Left ventricle myocardium inferior (tissue), 1 donor: ENCODE data around the gene DHRSX. TPM values are rescaled to one million over a fixed set of nuclear protein-coding genes. Genes with fewer than 3 reads are reported as not detected.

Source experiments
- DNase-seq: peaks from one replicate; pipeline ENCODE4 v3.0.0-alpha.2; 2020
- H3K27ac ChIP-seq: fragments of 200-600 bp; replicated peaks from 2 replicates; pipeline ENCODE4 v1.8.0; 2021
- H3K27me3 ChIP-seq: fragments of 200-600 bp; 2 replicates; pipeline ENCODE4 v1.8.0; 2021; ENCODE audit warnings: low read depth
- H3K36me3 ChIP-seq: fragments of 200-600 bp; 2 replicates; pipeline ENCODE4 v1.8.0; 2021
- H3K4me1 ChIP-seq: fragments of 200-600 bp; 2 replicates; pipeline ENCODE4 v1.8.0; 2021
- H3K4me3 ChIP-seq: fragments of 200-600 bp; 2 replicates; pipeline ENCODE4 v1.8.0; 2021; ENCODE audit warnings: mild to moderate bottlenecking, moderate library complexity
- H3K9me3 ChIP-seq: fragments of 200-600 bp; replicated peaks from 2 replicates; pipeline ENCODE4 v1.8.0; 2021
- CTCF ChIP-seq: fragments of 200-600 bp; IDR thresholded peaks from 2 replicates; pipeline ENCODE4 v1.8.0; 2021; ENCODE audit warnings: antibody characterized with exemption, mild to moderate bottlenecking, borderline replicate concordance
- intact Hi-C: fragments of 100-400 bp; cut with micrococcal nuclease; formaldehyde crosslinking; loops from one replicate; pipeline ENCODE4 v1.11.0; 2022
- total RNA-seq: library from RNA; stranded (reverse); fragmentation: NEBNext Ultra II Directional; extraction: Animal tissue kit (Norgen Biotek cat#: 25700); gene quantifications from one replicate; pipeline ENCODE4 v1.2.1, GENCODE V29; 2021
- donor health status: DM: no; HTN: yes; CAD: no; lungs with severe emphysema.

The DHRSX gene
- total RNA-seq, 1 donor from 2014 or later = 35.3 TPM

- Histone ChIP-seq H3K36me3 (peaks cover 55% of the 10 kb centered on the region), H3K27ac (no peak overlapping the region), H3K4me3 (no peak overlapping the region), H3K27me3 (no peaks in the 10 kb centered on the region), H3K9me3 (no peaks in the 10 kb centered on the region), H3K4me1 (peaks cover 48% of the 10 kb centered on the region)
- TF ChIP-seq CTCF = no peak
- DNase-seq = no peak
- intact Hi-C loops = no loop called here
Observed at GRCh38 chrX:2490634-2491033, 10.1 kb downstream of the DHRSX start.

DNA sequence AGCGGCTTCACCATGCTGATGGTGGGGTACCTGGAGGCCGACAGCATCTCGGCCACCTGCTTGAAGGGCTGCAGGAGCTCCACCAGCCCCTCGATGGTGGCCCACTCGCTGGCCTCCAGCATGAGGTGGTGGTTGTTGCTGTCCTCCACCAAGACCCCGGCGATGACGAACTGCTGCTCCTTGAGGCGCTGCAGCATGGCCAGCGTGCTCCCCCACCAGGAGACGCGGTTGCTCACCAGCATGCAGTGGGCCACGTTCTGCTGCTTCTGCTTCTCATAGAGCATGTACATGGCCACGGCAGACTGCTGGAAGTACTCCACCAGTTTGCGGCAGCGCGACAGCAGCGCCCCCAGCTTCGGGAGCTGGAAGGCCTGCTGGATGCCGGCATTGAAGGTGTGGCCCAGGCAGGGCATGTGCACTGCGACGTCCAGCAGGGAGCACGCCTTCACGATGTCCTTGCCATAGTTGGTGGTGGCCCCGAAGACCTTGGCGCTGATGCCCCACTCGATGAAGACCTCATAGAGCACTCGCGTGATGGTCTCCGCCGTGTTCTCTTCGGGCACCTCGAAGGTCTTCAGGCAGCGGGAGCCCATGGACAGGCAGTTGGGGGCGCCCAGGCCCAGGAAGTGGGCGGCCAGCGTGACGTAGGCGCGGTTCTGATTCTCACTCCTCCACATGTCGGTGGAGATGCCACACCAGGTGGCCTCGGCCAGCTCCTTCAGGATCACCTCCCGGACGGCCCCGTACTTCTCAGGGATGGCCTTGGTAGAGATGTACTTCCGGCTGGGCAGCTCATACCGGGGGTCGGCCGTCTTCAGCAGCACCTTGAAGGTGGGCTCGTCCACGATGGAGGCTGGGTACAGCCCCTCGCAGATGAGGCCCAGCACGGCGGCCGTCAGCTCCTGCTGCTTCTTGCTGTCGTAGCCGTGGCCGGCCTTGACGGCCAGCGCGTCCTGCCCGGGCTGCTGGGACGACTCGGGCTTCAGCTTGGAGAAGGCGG, 11.0 kb downstream of the DHRSX start:
- TF ChIP-seq CTCF = no peak
- Histone ChIP-seq H3K4me3 (no peak overlapping the region), H3K36me3 (peaks cover 50% of the 10 kb centered on the region), H3K9me3 (no peaks in the 10 kb centered on the region), H3K27ac (no peak overlapping the region), H3K4me1 (peaks cover 45% of the 10 kb centered on the region), H3K27me3 (no peaks in the 10 kb centered on the region)
- intact Hi-C loops = no loop called here
- DNase-seq = no peak

- DNase-seq = no peak
- peaks cover 50% of the 10 kb centered on the region for H3K36me3 ChIP-seq
Observed at GRCh38 chrX:2488621-2489285, 12.0 kb downstream of the DHRSX start.

DNA sequence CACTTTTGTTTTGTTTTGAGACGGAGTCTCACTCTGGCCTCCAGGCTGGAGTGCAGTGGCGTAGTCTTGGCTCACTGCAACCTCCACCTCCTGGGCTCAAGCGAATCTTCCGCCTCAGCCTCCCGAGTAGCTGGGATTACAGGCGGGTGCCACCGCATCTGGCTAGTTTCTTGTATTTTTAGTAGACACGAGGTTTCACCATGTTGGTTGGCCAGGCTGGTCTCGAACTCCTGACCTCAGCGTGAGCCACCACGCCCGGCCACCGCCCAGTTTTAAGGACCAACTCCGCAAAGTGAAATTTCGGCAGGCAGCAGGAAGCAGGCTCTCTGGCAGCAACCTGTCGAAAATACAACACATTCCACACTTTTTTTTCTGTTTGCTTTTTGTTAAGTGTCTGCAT, 13.4 kb downstream of the DHRSX start:
- Histone ChIP-seq H3K27me3 (no peaks in the 10 kb centered on the region), H3K4me3 (no peak overlapping the region), H3K36me3 (peaks cover 50% of the 10 kb centered on the region), H3K4me1 (peaks cover 41% of the 10 kb centered on the region), H3K27ac (no peak overlapping the region), H3K9me3 (no peaks in the 10 kb centered on the region)
- DNase-seq = no peak
- intact Hi-C loops = no loop called here
- TF ChIP-seq CTCF = no peak

More at GRCh38 chrX:2488621-2489285, 12.0 kb downstream of the DHRSX start:
- H3K27me3 ChIP-seq = no peaks in the 10 kb centered on the region
- no peaks in the 10 kb centered on the region for H3K9me3 ChIP-seq
- intact Hi-C loops = no loop called here
- no peak overlapping the region for H3K27ac ChIP-seq
- H3K4me3 ChIP-seq = no peak overlapping the region
- peaks cover 47% of the 10 kb centered on the region for H3K4me1 ChIP-seq
- no peak for TF ChIP-seq CTCF

- H3K27ac ChIP-seq = peak overlapping the region; percentile 84
- no peak for TF ChIP-seq CTCF
- intact Hi-C loops = no loop called here
Observed at GRCh38 chrX:2486476-2487133, 14.2 kb downstream of the DHRSX start.

More at GRCh38 chrX:2486476-2487133, 14.2 kb downstream of the DHRSX start:
- Histone ChIP-seq H3K36me3 (peaks cover 49% of the 10 kb centered on the region), H3K27me3 (no peaks in the 10 kb centered on the region), H3K4me1 (peaks cover 34% of the 10 kb centered on the region), H3K9me3 (no peaks in the 10 kb centered on the region), H3K4me3 (no peak overlapping the region)
- no peak for DNase-seq
